Activated CD4-positive, alpha-beta T cell treated with anti-CD3 and anti-CD28 coated beads for 1 hour (primary cell): ENCODE measurements around the gene TMEM198.

Source experiments
- DNase-seq: peaks from one replicate; pipeline ENCODE4 v3.0.0-alpha.2; 2020

The TMEM198 gene

GRCh38 chr2:219591091-219591490, 47.3 kb downstream of the TMEM198 start:
- no peak for DNase-seq

DNA sequence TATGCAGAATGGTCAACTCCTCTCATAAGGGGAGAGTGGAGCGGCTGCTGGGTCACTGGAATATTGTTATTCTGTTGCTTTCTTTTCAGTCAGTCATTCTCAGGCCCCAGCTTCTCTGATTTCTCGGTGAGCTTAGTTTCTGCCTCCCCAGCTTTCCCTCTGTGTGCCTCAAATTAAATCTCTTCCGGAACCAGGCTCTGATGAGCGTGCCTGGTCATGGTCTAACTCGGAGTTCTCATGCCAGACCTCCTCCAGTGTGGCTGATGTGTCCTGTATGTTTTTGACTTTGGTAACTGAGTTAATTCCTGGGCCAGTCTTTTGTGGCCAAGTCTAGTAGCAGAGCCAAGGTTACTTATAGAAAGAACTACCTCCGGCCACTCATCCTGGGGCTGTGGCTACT, 48.9 kb downstream of the TMEM198 start:
- DNase-seq = no peak

DNA sequence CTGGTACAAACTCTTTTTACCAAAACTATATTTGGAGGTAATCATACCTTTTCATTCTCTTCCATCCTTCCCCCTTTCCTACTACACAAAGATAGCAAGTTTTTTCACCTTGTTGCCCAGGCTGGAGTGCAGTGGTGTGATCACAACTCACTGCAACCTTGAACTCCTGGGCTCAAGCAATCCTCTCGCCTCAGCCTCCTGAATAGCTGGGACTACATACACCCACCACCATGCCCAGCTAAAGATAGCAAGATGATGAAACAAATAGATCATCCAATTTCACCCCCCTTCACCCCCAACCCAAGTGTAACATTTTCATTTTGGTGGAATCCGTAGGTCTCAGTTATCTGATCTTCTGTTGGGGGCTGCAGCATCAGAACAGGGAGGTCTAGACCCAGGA, 49.3 kb downstream of the TMEM198 start:
- DNase-seq = no peak

DNA sequence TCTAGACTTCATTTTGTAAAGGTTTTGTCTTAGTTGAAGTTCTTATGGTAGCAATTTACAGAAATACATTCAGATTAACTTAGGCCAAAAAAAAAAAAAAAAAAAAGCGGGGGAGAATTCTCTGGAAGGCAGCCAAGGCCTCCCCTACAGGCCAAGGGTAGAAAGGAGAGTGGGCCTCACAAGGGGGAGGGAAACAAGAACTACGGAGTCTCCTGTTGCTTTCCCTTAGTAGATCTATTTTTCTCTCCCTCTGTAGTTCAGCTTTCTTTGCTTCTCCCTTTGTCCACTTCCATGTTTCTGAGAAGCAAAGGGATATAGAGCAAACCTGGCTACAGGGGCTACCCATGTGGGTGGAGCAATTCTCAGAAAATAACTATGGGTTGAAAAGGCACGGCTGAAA, 51.4 kb downstream of the TMEM198 start:
- DNase-seq = no peak

DNA sequence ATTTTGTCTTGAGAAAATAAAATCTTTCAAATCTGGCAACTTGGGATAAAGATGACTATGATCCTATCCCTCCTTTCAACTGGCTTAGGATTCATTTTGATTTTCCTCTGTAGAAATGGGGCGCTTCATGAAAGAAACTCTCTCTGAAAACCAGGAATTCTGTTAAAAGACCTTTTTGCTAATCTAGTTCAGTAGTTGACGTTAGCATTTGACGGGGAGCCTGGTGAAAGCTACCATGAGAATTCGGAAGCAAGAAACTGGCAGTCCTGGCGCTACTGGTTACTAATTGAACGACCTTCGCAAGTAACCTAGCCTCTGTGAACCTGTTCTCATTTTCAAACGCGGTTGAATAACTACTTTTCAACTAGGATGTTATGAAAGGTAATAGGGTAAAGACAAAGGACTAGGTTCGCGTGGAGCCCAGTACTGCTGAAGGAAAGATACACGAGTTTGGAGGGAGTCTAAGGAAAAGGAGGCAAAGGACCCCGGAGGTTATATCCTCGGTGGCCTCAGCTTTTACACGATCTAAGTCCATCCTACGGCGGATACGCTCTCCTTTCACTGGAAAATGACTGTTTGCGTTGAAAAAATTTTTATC, 53.2 kb downstream of the TMEM198 start:
- no peak for DNase-seq

- peak; percentile 77 for DNase-seq
These were observed 53.9 kb downstream of the TMEM198 start, which contains the start of gene STK11IP for GRCh38 chr2:219597552-219598307. Gene STK11IP (plus strand): TSS chr2:219597857. CDS start chr2:219598120, 263 bp downstream.

- no peak for DNase-seq
These were observed 54.7 kb downstream of the TMEM198 start for GRCh38 chr2:219598308-219599078.
